Measurements from ENCODE around the gene GPR12. TPM values are rescaled to one million over a fixed set of nuclear protein-coding genes. Genes with fewer than 3 reads are reported as not detected.
A peak's percentile ranks its signal among the peaks of the same experiment; 100 is the strongest.

The GPR12 gene
- under 1 TPM in 1 of 7 donors, not detected in 6; 0.16 TPM for total RNA-seq
- polyA plus RNA-seq = under 1 TPM; 0.02 to 0.06 (median 0.04) TPM
- long read RNA-seq, donor 1 = 0 reads
- long read RNA-seq, donor 2 = 0 reads

- Histone ChIP-seq H3K4me3 (peak within 1 kb of the TSS in 7 of 8 donors; percentile 15 to 66 (median 27)), H3K4me1 (peaks cover 4 to 19% (median 11%) of the 10 kb centered on the region in 6 donors), H3K27me3 (replicated peaks in 1 of 7) (peaks cover 0 to 87% (median 44%) of the 10 kb centered on the region in 7 donors), H3K27ac (no peak within 1 kb of the TSS), H3K36me3 (no peaks in the 10 kb centered on the region), H3K9me3 (no peaks in the 10 kb centered on the region)
- WGBS, 5 donors = 1 to 3% (median 2%) methylated on average over 36 to 87 of the region's 87 CpGs
- DNase-seq = no peak
- intact Hi-C loops (cut with DNase I; ENCODE audit: low total_unique reads) = no loop called here
- TF ChIP-seq POLR2A (IDR thresholded peaks at IDR 0.05) (no peak), CTCF (IDR thresholded peaks at IDR 0.05 in 8 of 11, conservative IDR thresholded peaks at IDR 0.05 in 3 of 11) (no peak), POLR2AphosphoS5 (IDR thresholded peaks at IDR 0.05) (no peak)
These were observed at the start of gene GPR12 for GRCh38 chr13:26759907-26760831. Gene GPR12 (minus strand): TSS chr13:26760786. CDS start chr13:26759827, 959 bp downstream.

GRCh38 chr13:26810095-26810494 is 49.5 kb upstream of the GPR12 start:
- Histone ChIP-seq H3K9me3 (peaks cover 0 to 9% (median 0%) of the 10 kb centered on the region in 8 donors), H3K4me3 (no peak overlapping the region), H3K27me3 (replicated peaks in 1 of 7) (peaks cover 0 to 31% (median 0%) of the 10 kb centered on the region in 7 donors), H3K27ac (no peak overlapping the region), H3K4me1 (no peaks in the 10 kb centered on the region), H3K36me3 (no peaks in the 10 kb centered on the region)
- TF ChIP-seq POLR2AphosphoS5 (IDR thresholded peaks at IDR 0.05) (no peak), CTCF (IDR thresholded peaks at IDR 0.05 in 8 of 11, conservative IDR thresholded peaks at IDR 0.05 in 3 of 11) (no peak), POLR2A (IDR thresholded peaks at IDR 0.05) (no peak)
- no peak for DNase-seq
- 48 to 53% (median 50%) methylated on average over 2 of the region's 2 CpGs for WGBS, 5 donors
- intact Hi-C loops (cut with DNase I; ENCODE audit: low total_unique reads) = no loop called here

- Histone ChIP-seq H3K4me3 (no peak overlapping the region), H3K9me3 (peaks cover 0 to 22% (median 6%) of the 10 kb centered on the region in 8 donors), H3K36me3 (no peaks in the 10 kb centered on the region), H3K4me1 (no peaks in the 10 kb centered on the region), H3K27ac (no peak overlapping the region), H3K27me3 (replicated peaks in 1 of 7) (peaks cover 0 to 33% (median 4%) of the 10 kb centered on the region in 7 donors)
- intact Hi-C loops (cut with DNase I; ENCODE audit: low total_unique reads) = no loop called here
- TF ChIP-seq CTCF (IDR thresholded peaks at IDR 0.05 in 8 of 11, conservative IDR thresholded peaks at IDR 0.05 in 3 of 11) (no peak), POLR2AphosphoS5 (IDR thresholded peaks at IDR 0.05) (no peak), POLR2A (IDR thresholded peaks at IDR 0.05) (no peak)
- no peak for DNase-seq
These were observed 46.3 kb upstream of the GPR12 start for GRCh38 chr13:26806891-26807290.

- H3K9me3 ChIP-seq = no peaks in the 10 kb centered on the region
- TF ChIP-seq CTCF (IDR thresholded peaks at IDR 0.05 in 8 of 11, conservative IDR thresholded peaks at IDR 0.05 in 3 of 11) (no peak), POLR2A (IDR thresholded peaks at IDR 0.05) (no peak), POLR2AphosphoS5 (IDR thresholded peaks at IDR 0.05) (no peak)
- WGBS, 5 donors = 79 to 93% (median 88%) methylated on average over 3 of the region's 3 CpGs
- DNase-seq = no peak
- no peak overlapping the region for H3K27ac ChIP-seq
- H3K4me1 ChIP-seq = peaks cover 4 to 24% (median 22%) of the 10 kb centered on the region in 6 donors
- no peak overlapping the region for H3K4me3 ChIP-seq
- intact Hi-C loops (cut with DNase I; ENCODE audit: low total_unique reads) = no loop called here
- no peaks in the 10 kb centered on the region for H3K36me3 ChIP-seq
- peaks cover 0 to 7% (median 0%) of the 10 kb centered on the region in 7 donors for H3K27me3 ChIP-seq (replicated peaks in 1 of 7)
These were observed 27.4 kb upstream of the GPR12 start for GRCh38 chr13:26787961-26788360.
